CD4-positive, alpha-beta memory T cell (primary cell): ENCODE data around the gene MXRA7. TPM values are rescaled to one million over a fixed set of nuclear protein-coding genes. Genes with fewer than 3 reads are reported as not detected.

Experiments
- CTCF ChIA-PET: fragments of 350-600 bp; sonication (Branson Sonifier 250); formaldehyde crosslinking; loops from one replicate; lab custom pipeline; 2021; ENCODE audit warnings: inconsistent platforms; ENCODE audit not compliant: partially characterized antibody; lab: Charles Lee
- POLR2A ChIA-PET: fragments of 350-600 bp; sonication (Branson Sonifier 250); formaldehyde crosslinking; loops from one replicate; lab custom pipeline; 2021; ENCODE audit not compliant: partially characterized antibody; lab: Charles Lee
- DNase-seq, 5 donors: peaks; one replicate each; pipeline versions ENCODE4 v3.0.0 to v3.0.0-alpha.2; 2020 to 2022; ENCODE audit warnings: mixed read lengths in 1 of 5
- H3K27ac ChIP-seq: one replicate; pipeline ENCODE4 v1.7.0; 2013; ENCODE audit warnings: low read depth, low read length
- H3K27me3 ChIP-seq: 2 replicates; pipeline ENCODE4 v1.7.0; 2013; ENCODE audit warnings: mild to moderate bottlenecking, low read length, moderate library complexity; ENCODE audit not compliant: insufficient read depth
- H3K36me3 ChIP-seq: 2 replicates; pipeline ENCODE4 v1.7.0; 2013; ENCODE audit warnings: mild to moderate bottlenecking, low read length, moderate library complexity; ENCODE audit not compliant: insufficient read depth
- H3K4me1 ChIP-seq: 2 replicates; pipeline ENCODE4 v1.7.0; 2013; ENCODE audit warnings: mild to moderate bottlenecking, low read length, moderate library complexity; ENCODE audit not compliant: insufficient read depth
- H3K4me3 ChIP-seq, 2 donors: one replicate each; pipeline ENCODE4 v1.7.0; 2013; ENCODE audit warnings: low read length in 2 of 2, mild to moderate bottlenecking in 1 of 2
- H3K9me3 ChIP-seq, 2 donors: one replicate each; pipeline ENCODE4 v1.7.0; 2013; ENCODE audit warnings: low read length in 2 of 2, control low read depth in 1 of 2; ENCODE audit not compliant: control insufficient read depth in 1 of 2
- H3K27ac Mint-ChIP-seq, 7 donors: one replicate each; pipeline ENCODE4 v1.8.0; 2020 to 2021; ENCODE audit warnings: mixed read lengths in 7 of 7, mild to moderate bottlenecking in 6 of 7, inconsistent platforms in 3 of 7, moderate library complexity in 3 of 7
- H3K27me3 Mint-ChIP-seq, 2 donors: one replicate each; pipeline ENCODE4 v1.8.0; 2020 to 2021; ENCODE audit warnings: mixed read lengths in 2 of 2
- H3K36me3 Mint-ChIP-seq, 2 donors: one replicate each; pipeline ENCODE4 v1.8.0; 2020 to 2021; ENCODE audit warnings: mixed read lengths in 2 of 2, inconsistent platforms in 1 of 2, mild to moderate bottlenecking in 1 of 2
- H3K4me1 Mint-ChIP-seq, 4 donors: one replicate each; pipeline ENCODE4 v1.8.0; 2020 to 2021; ENCODE audit warnings: mixed read lengths in 4 of 4, mild to moderate bottlenecking in 1 of 4
- H3K4me3 Mint-ChIP-seq, 8 donors: one replicate each; pipeline ENCODE4 v1.8.0; 2020 to 2021; ENCODE audit warnings: mixed read lengths in 8 of 8, mild to moderate bottlenecking in 7 of 8, moderate library complexity in 6 of 8, inconsistent platforms in 3 of 8
- H3K9me3 Mint-ChIP-seq, 8 donors: one replicate each; pipeline ENCODE4 v1.8.0; 2020 to 2021; ENCODE audit warnings: mixed read lengths in 8 of 8, mild to moderate bottlenecking in 5 of 8, inconsistent platforms in 3 of 8, moderate library complexity in 1 of 8
- intact Hi-C: fragments of 100-400 bp; cut with micrococcal nuclease; formaldehyde crosslinking; loops from one replicate; pipeline ENCODE4 v1.15.1; 2023
- polyA plus RNA-seq, 2 donors: library from polyadenylated mRNA; unstranded; fragments of 300-500 nt; fragmentation: Illumina TruSeq; gene quantifications; one replicate each; pipeline ENCODE4 v1.2.3, GENCODE V29; 2021
- total RNA-seq, 2 experiments: library from RNA; stranded (reverse); gene quantifications; one replicate each; pipeline ENCODE4 v1.2.3, GENCODE V29; 2021

The MXRA7 gene
- total and polyA plus RNA-seq, 4 experiments from 2014 or later: 5.3 to 15.0 (median 7.7) TPM

DNA sequence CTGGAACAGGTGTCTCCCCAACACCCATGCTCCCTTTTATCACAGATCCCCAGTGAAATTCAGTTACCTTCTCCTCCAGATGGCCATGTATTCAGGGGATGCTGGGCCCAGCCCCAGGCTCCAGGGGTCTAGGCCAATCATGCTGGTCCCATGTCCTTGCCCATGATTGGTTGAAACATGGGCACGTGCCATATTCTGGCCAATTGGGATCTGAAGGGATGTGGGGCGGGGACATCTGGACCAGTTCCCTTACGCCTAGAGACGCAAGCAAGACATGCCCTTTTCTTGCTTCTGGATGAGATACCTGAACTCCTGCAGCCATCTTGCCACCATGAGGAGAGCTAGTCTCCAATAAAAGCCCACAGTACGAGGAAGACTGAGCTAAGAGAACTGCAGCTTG, 36.2 kb downstream of the MXRA7 start:
- H3K9me3 ChIP-seq: no peaks in the 10 kb centered on the region
- ChIA-PET CTCF (interaction anchor here (0.7 to 1.6 kb wide), 5 partner anchors 32 to 152 kb away, joined by 3 to 8 read pairs (median 4); no protein-coding TSS in a partner anchor), POLR2A (interaction anchor here (0.6 to 1.5 kb wide), 3 partner anchors 13 to 117 kb away, joined by 3 to 5 read pairs (median 5); no protein-coding TSS in a partner anchor)
- Mint-ChIP-seq H3K4me3 (no peak overlapping the region), H3K36me3 (peaks cover 0 to 7% of the 10 kb centered on the region in 2 donors), H3K27ac (no peak overlapping the region), H3K9me3 (no peaks in the 10 kb centered on the region), H3K27me3 (no peaks in the 10 kb centered on the region), H3K4me1 (peaks cover 20 to 32% (median 31%) of the 10 kb centered on the region in 4 donors)
- intact Hi-C loops: loop anchor here (5.0 to 10.0 kb wide), 3 partner anchors 52 to 220 kb away; partner anchors contain the start of genes JMJD6, METTL23 and UBE2O
- peaks cover 56% of the 10 kb centered on the region for H3K4me1 ChIP-seq
- H3K4me3 ChIP-seq: no peak overlapping the region
- no peaks in the 10 kb centered on the region for H3K27me3 ChIP-seq
- no peaks in the 10 kb centered on the region for H3K36me3 ChIP-seq
- no peak for DNase-seq
- no peak overlapping the region for H3K27ac ChIP-seq

- Mint-ChIP-seq H3K4me1 (peaks cover 22 to 32% (median 29%) of the 10 kb centered on the region in 4 donors), H3K4me3 (peak overlapping the region in 3 of 8 donors; percentile 17 to 54 (median 46)), H3K27ac (peak overlapping the region in 2 of 7 donors; percentile 35 to 57), H3K36me3 (peaks cover 0 to 7% of the 10 kb centered on the region in 2 donors), H3K27me3 (no peaks in the 10 kb centered on the region), H3K9me3 (no peaks in the 10 kb centered on the region)
- Histone ChIP-seq H3K4me3 (no peak overlapping the region), H3K36me3 (no peaks in the 10 kb centered on the region), H3K4me1 (peaks cover 48% of the 10 kb centered on the region), H3K27me3 (no peaks in the 10 kb centered on the region), H3K27ac (no peak overlapping the region), H3K9me3 (no peaks in the 10 kb centered on the region)
- ChIA-PET POLR2A (interaction anchor here (1.5 kb wide), 1 partner anchor 117 kb away, joined by 3 read pairs; no protein-coding TSS in a partner anchor), CTCF (interaction anchor here (0.7 to 2.3 kb wide), 4 partner anchors 10 to 151 kb away, joined by 3 to 8 read pairs (median 4); no protein-coding TSS in a partner anchor)
- intact Hi-C loops: loop anchor here (5.0 to 10.0 kb wide), 3 partner anchors 51 to 219 kb away; partner anchors contain the start of genes JMJD6, METTL23 and UBE2O
- DNase-seq: no peak
Observed at GRCh38 chr17:76673729-76674128, 37.0 kb downstream of the MXRA7 start.

GRCh38 chr17:76672892-76673291, 37.9 kb downstream of the MXRA7 start:
- H3K36me3 Mint-ChIP-seq: peaks cover 0 to 7% of the 10 kb centered on the region in 2 donors
- ChIA-PET POLR2A (interaction anchor here (1.3 to 4.1 kb wide), 6 partner anchors 8 to 112 kb away, joined by 4 to 86 read pairs (median 18); no protein-coding TSS in a partner anchor), CTCF (interaction anchor here (0.6 to 2.3 kb wide), 2 partner anchors 11 to 150 kb away, joined by 4 to 5 read pairs; no protein-coding TSS in a partner anchor)
- Histone ChIP-seq H3K4me3 (no peak overlapping the region), H3K36me3 (no peaks in the 10 kb centered on the region), H3K4me1 (peaks cover 40% of the 10 kb centered on the region), H3K27me3 (no peaks in the 10 kb centered on the region), H3K27ac (no peak overlapping the region), H3K9me3 (no peaks in the 10 kb centered on the region)
- peaks cover 22 to 32% (median 29%) of the 10 kb centered on the region in 4 donors for H3K4me1 Mint-ChIP-seq
- intact Hi-C loops: loop anchor here (5.0 to 10.0 kb wide), 3 partner anchors 51 to 218 kb away; partner anchors contain the start of genes JMJD6, METTL23 and UBE2O
- no peaks in the 10 kb centered on the region for H3K9me3 Mint-ChIP-seq
- no peaks in the 10 kb centered on the region for H3K27me3 Mint-ChIP-seq
- H3K4me3 Mint-ChIP-seq: peak overlapping the region; percentile 87 to 97 (median 92)
- peak overlapping the region in 3 of 7 donors; percentile 96 to 98 (median 98) for H3K27ac Mint-ChIP-seq
- no peak for DNase-seq

- CTCF ChIA-PET: interaction anchor here (0.6 to 3.3 kb wide), 8 partner anchors 9 to 149 kb away, joined by 3 to 29 read pairs (median 6); no protein-coding TSS in a partner anchor
- POLR2A ChIA-PET: interaction anchor here (0.6 to 4.1 kb wide), 30 partner anchors 9 to 772 kb away, joined by 3 to 86 read pairs (median 4); partner anchors contain the start of genes JMJD6, METTL23, MXRA7 and PRCD
- H3K27me3 ChIP-seq: no peaks in the 10 kb centered on the region
- intact Hi-C loops: loop anchor here (5.0 to 10.0 kb wide), 3 partner anchors 50 to 218 kb away; partner anchors contain the start of genes JMJD6, METTL23 and UBE2O
- H3K4me3 ChIP-seq: peak overlapping the region; percentile 75 to 83
- Mint-ChIP-seq H3K4me1 (peaks cover 22 to 32% (median 29%) of the 10 kb centered on the region in 4 donors), H3K9me3 (no peaks in the 10 kb centered on the region), H3K4me3 (peak overlapping the region; percentile 87 to 97 (median 92)), H3K36me3 (peaks cover 0 to 7% of the 10 kb centered on the region in 2 donors), H3K27me3 (no peaks in the 10 kb centered on the region), H3K27ac (peak overlapping the region; percentile 91 to 98 (median 97))
- H3K9me3 ChIP-seq: no peaks in the 10 kb centered on the region
- no peaks in the 10 kb centered on the region for H3K36me3 ChIP-seq
- peak overlapping the region; percentile 72 for H3K27ac ChIP-seq
- H3K4me1 ChIP-seq: peaks cover 35% of the 10 kb centered on the region
- DNase-seq: no peak
Observed at GRCh38 chr17:76672270-76672851, 38.4 kb downstream of the MXRA7 start.

- H3K4me1 Mint-ChIP-seq: peaks cover 22 to 32% (median 29%) of the 10 kb centered on the region in 4 donors
Observed at GRCh38 chr17:76671912-76672262, 38.9 kb downstream of the MXRA7 start.

GRCh38 chr17:76671123-76671911, 39.4 kb downstream of the MXRA7 start:
- H3K27ac ChIP-seq: peak overlapping the region; percentile 72
- Mint-ChIP-seq H3K27me3 (no peaks in the 10 kb centered on the region), H3K36me3 (peaks cover 0 to 7% of the 10 kb centered on the region in 2 donors), H3K27ac (peak overlapping the region; percentile 91 to 98 (median 97)), H3K4me3 (peak overlapping the region; percentile 87 to 97 (median 92)), H3K4me1 (peaks cover 22 to 32% (median 29%) of the 10 kb centered on the region in 4 donors), H3K9me3 (no peaks in the 10 kb centered on the region)
- DNase-seq: peak; percentile 98 to 99 (median 99)
- ChIA-PET POLR2A (interaction anchor here (0.5 to 4.1 kb wide), 37 partner anchors 10 to 693 kb away, joined by 3 to 86 read pairs (median 4); partner anchors contain the start of genes ACOX1, JMJD6, METTL23 and MXRA7), CTCF (interaction anchor here (0.7 to 3.3 kb wide), 8 partner anchors 10 to 113 kb away, joined by 3 to 29 read pairs (median 4); no protein-coding TSS in a partner anchor)
- H3K36me3 ChIP-seq: no peaks in the 10 kb centered on the region
- no peaks in the 10 kb centered on the region for H3K27me3 ChIP-seq
- no peaks in the 10 kb centered on the region for H3K9me3 ChIP-seq
- peak overlapping the region; percentile 75 to 83 for H3K4me3 ChIP-seq
- H3K4me1 ChIP-seq: peaks cover 34% of the 10 kb centered on the region
- intact Hi-C loops: loop anchor here (5.0 to 10.0 kb wide), 3 partner anchors 49 to 217 kb away; partner anchors contain the start of genes JMJD6, METTL23 and UBE2O

More at GRCh38 chr17:76671912-76672262, 38.9 kb downstream of the MXRA7 start:
- peaks cover 34% of the 10 kb centered on the region for H3K4me1 ChIP-seq
- no peaks in the 10 kb centered on the region for H3K36me3 ChIP-seq
- H3K36me3 Mint-ChIP-seq: peaks cover 0 to 7% of the 10 kb centered on the region in 2 donors
- CTCF ChIA-PET: interaction anchor here (0.7 to 3.3 kb wide), 8 partner anchors 10 to 149 kb away, joined by 3 to 29 read pairs (median 6); no protein-coding TSS in a partner anchor
- no peak for DNase-seq
- no peaks in the 10 kb centered on the region for H3K9me3 Mint-ChIP-seq
- intact Hi-C loops: loop anchor here (5.0 to 10.0 kb wide), 3 partner anchors 50 to 217 kb away; partner anchors contain the start of genes JMJD6, METTL23 and UBE2O
- peak overlapping the region; percentile 72 for H3K27ac ChIP-seq
- peak overlapping the region; percentile 87 to 97 (median 92) for H3K4me3 Mint-ChIP-seq
- no peaks in the 10 kb centered on the region for H3K9me3 ChIP-seq
- H3K27me3 Mint-ChIP-seq: no peaks in the 10 kb centered on the region
- H3K4me3 ChIP-seq: peak overlapping the region; percentile 75 to 83
- POLR2A ChIA-PET: interaction anchor here (0.6 to 4.1 kb wide), 35 partner anchors 9 to 771 kb away, joined by 3 to 86 read pairs (median 4); partner anchors contain the start of genes ACOX1, JMJD6, METTL23 and MXRA7
- H3K27ac Mint-ChIP-seq: peak overlapping the region; percentile 91 to 98 (median 97)
- no peaks in the 10 kb centered on the region for H3K27me3 ChIP-seq
